Measurements from ENCODE around the gene BATF. TPM values are rescaled to one million over a fixed set of nuclear protein-coding genes. Genes with fewer than 3 reads are reported as not detected.
A peak's percentile ranks its signal among the peaks of the same experiment; 100 is the strongest.

The BATF gene
- total RNA-seq, 4 donors from 2014 or later, result 2.7 TPM; not detected in 2

GRCh38 chr14:75511201-75511600 is 11.1 kb upstream of the BATF start:
- Histone ChIP-seq H3K27ac (no peak overlapping the region), H3K4me3 (no peak overlapping the region), H3K9me3 (peaks cover 4 to 13% of the 10 kb centered on the region in 2 donors), H3K4me1 (peaks cover 0 to 12% (median 4%) of the 10 kb centered on the region in 4 donors), H3K36me3 (no peaks in the 10 kb centered on the region), H3K27me3 (no peaks in the 10 kb centered on the region)
- in situ Hi-C loops (cut with MboI; ENCODE audit: low pct_ligation_motif_present in 1 of 4, low pct_unique_long_range_greater_than_20kb in 1 of 4, low sequenced_read_pairs in 3 of 4) (no loop called here), intact Hi-C loops (cut with DNase I; ENCODE audit: low total_unique reads) (no loop called here)
- no peak for DNase-seq
- TF ChIP-seq, protein P1, sequence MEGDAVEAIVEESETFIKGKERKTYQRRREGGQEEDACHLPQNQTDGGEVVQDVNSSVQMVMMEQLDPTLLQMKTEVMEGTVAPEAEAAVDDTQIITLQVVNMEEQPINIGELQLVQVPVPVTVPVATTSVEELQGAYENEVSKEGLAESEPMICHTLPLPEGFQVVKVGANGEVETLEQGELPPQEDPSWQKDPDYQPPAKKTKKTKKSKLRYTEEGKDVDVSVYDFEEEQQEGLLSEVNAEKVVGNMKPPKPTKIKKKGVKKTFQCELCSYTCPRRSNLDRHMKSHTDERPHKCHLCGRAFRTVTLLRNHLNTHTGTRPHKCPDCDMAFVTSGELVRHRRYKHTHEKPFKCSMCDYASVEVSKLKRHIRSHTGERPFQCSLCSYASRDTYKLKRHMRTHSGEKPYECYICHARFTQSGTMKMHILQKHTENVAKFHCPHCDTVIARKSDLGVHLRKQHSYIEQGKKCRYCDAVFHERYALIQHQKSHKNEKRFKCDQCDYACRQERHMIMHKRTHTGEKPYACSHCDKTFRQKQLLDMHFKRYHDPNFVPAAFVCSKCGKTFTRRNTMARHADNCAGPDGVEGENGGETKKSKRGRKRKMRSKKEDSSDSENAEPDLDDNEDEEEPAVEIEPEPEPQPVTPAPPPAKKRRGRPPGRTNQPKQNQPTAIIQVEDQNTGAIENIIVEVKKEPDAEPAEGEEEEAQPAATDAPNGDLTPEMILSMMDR (IDR thresholded peaks at IDR 0.05), result no peak
- TF ChIP-seq EP300 (IDR thresholded peaks at IDR 0.05; ENCODE audit: low read depth), result no peak
- no peak for TF ChIP-seq POLR2A (IDR thresholded peaks at IDR 0.05)
- no peak for TF ChIP-seq POLR2AphosphoS5 (IDR thresholded peaks at IDR 0.05)

DNA sequence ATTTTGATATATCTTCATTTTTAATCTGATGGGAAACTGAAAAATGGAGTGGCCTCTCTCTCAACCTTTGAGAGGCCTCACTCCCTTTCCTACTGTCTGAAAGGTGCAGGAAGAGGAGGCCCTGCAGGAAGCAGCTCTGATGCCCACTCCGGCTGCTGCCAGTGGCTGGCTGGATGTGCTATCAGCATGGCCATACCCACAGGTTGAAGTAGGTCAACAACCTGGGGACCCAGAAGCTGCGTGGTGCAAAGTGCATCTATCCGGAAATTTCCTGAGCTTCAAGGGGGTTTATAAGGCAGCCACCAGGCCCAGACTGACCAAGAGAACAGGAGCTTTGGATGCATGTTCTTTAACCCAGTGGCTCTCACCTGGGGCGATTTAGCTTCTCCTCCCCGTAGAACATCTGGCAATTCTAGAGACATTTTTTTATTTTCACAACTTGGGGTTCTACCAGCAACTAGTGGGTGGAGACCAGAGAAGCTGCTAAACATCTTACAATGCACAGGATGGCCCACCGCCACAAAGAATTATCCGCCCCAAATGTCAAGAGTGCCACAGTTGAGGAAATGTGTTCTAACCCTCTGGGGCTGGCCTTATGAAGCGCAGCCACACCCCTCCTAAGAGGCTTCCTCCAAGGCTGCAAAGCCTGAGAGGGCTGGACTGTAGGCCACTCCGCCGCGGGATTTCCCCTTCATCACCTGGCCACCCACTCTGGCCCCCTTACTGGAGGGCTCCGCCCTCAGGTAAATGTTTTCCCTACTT is 8.2 kb upstream of the BATF start:
- Histone ChIP-seq H3K4me3 (no peak overlapping the region), H3K27me3 (no peaks in the 10 kb centered on the region), H3K27ac (peak overlapping the region in 2 of 4 donors; percentile 61 to 65), H3K36me3 (no peaks in the 10 kb centered on the region), H3K4me1 (peaks cover 0 to 12% (median 4%) of the 10 kb centered on the region in 4 donors), H3K9me3 (peaks cover 4 to 8% of the 10 kb centered on the region in 2 donors)
- 80 to 83% methylated on average over 1 to 12 of the region's 12 CpGs for WGBS, 2 donors (ENCODE audit: low coverage in 1 of 2)
- intact Hi-C loops (cut with DNase I; ENCODE audit: low total_unique reads), result no loop called here
- TF ChIP-seq POLR2A (IDR thresholded peaks at IDR 0.05) (no peak), POLR2AphosphoS5 (IDR thresholded peaks at IDR 0.05) (no peak), EP300 (IDR thresholded peaks at IDR 0.05; ENCODE audit: low read depth) (no peak)
- TF ChIP-seq, protein P1 (IDR thresholded peaks at IDR 0.05), result no peak
- DNase-seq, result no peak
- in situ Hi-C loops (cut with MboI; ENCODE audit: low pct_ligation_motif_present in 1 of 4, low pct_unique_long_range_greater_than_20kb in 1 of 4, low sequenced_read_pairs in 3 of 4), result no loop called here

DNA sequence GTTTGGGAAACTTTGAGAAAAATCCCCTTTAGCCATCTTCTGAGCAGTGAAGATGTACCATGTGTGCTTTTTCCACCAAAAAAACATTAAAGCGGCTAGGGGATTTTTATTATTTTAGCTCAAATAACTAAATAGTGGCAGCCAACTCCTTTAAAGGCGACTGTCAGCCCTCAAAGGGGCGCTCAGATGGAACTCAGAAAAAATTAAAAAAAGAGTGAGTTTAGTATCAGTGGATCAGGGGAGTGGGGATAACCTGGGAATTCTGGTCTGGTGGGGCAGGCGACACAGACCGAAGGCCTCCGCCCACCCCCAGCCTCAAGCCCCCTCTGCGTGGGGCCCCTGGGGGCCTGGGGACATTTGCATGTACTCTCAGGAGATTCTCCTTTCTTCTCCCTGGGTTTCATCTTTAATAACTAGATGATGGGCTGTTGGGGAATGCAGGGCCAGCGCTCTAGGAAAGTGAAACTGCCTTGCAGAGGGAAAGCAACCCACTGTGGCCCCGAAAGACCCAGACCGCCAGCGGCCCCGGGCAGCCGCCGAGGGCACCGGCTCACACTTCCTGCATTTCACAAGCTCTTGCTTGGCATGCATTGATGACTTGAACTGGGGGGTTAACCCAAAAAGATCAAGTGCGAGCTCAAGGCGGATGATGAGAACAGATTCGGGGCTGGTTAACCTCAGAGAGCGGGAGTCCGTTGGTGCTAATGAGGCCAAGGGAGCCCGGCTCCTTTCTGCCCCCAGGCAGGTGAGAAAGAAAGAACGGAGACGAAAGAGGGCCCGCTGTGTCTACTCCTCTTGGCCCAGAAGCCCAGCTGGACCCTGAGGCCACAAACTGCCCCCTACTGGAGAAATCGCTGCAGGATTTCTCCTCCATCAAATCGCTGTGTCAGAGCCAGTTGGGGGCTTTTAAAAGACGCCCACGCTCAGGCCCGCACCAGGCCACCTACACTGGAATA is 7.3 kb upstream of the BATF start:
- no peak for TF ChIP-seq POLR2AphosphoS5 (IDR thresholded peaks at IDR 0.05)
- TF ChIP-seq, protein P1 (IDR thresholded peaks at IDR 0.05), result no peak
- no peak for TF ChIP-seq EP300 (IDR thresholded peaks at IDR 0.05; ENCODE audit: low read depth)
- TF ChIP-seq POLR2A (IDR thresholded peaks at IDR 0.05), result no peak
- Histone ChIP-seq H3K9me3 (peaks cover 4 to 8% of the 10 kb centered on the region in 2 donors), H3K27ac (peak overlapping the region in 3 of 4 donors; percentile 6 to 65 (median 61)), H3K27me3 (no peaks in the 10 kb centered on the region), H3K4me3 (peak overlapping the region in 3 of 4 donors; percentile 19 to 45 (median 25)), H3K36me3 (no peaks in the 10 kb centered on the region), H3K4me1 (peaks cover 0 to 12% (median 4%) of the 10 kb centered on the region in 4 donors)
- 64 to 100% methylated on average over 1 to 29 of the region's 29 CpGs for WGBS, 2 donors (ENCODE audit: low coverage in 1 of 2)
- peak; percentile 52 for DNase-seq
- in situ Hi-C loops (cut with MboI; ENCODE audit: low pct_ligation_motif_present in 1 of 4, low pct_unique_long_range_greater_than_20kb in 1 of 4, low sequenced_read_pairs in 3 of 4), result no loop called here
- intact Hi-C loops (cut with DNase I; ENCODE audit: low total_unique reads), result no loop called here

- Histone ChIP-seq H3K4me3 (peak overlapping the region in 2 of 4 donors; percentile 25 to 45), H3K27ac (peak overlapping the region in 3 of 4 donors; percentile 6 to 65 (median 61)), H3K27me3 (no peaks in the 10 kb centered on the region), H3K9me3 (peaks cover 4 to 8% of the 10 kb centered on the region in 2 donors), H3K36me3 (no peaks in the 10 kb centered on the region), H3K4me1 (peaks cover 0 to 12% (median 4%) of the 10 kb centered on the region in 4 donors)
- intact Hi-C loops (cut with DNase I; ENCODE audit: low total_unique reads) (no loop called here), in situ Hi-C loops (cut with MboI; ENCODE audit: low pct_ligation_motif_present in 1 of 4, low pct_unique_long_range_greater_than_20kb in 1 of 4, low sequenced_read_pairs in 3 of 4) (no loop called here)
- 41 to 67% methylated on average over 1 to 7 of the region's 7 CpGs for WGBS, 2 donors (ENCODE audit: low coverage in 1 of 2)
- DNase-seq, result no peak
- TF ChIP-seq, protein P1 (IDR thresholded peaks at IDR 0.05), result no peak
- TF ChIP-seq POLR2A (IDR thresholded peaks at IDR 0.05), result no peak
- no peak for TF ChIP-seq POLR2AphosphoS5 (IDR thresholded peaks at IDR 0.05)
- TF ChIP-seq EP300 (IDR thresholded peaks at IDR 0.05; ENCODE audit: low read depth), result no peak
These were observed 6.7 kb upstream of the BATF start for GRCh38 chr14:75515629-75515996.

Data from transverse colon (tissue), 4 donors.